SU-DHL-6 (cell line): Measurements from ENCODE around the gene PAAF1.

ENCODE experiments used
- H2AFZ ChIP-seq: fragments of 200-600 bp; sonication (generic); 2 replicates; pipeline ENCODE4 v1.6.1; 2014; ENCODE audit warnings: low read depth, mild to moderate bottlenecking, moderate library complexity, mixed read lengths, antibody characterized with exemption, low read length; ENCODE audit not compliant: severe bottlenecking
- H3F3A ChIP-seq: fragments of 200-600 bp; shearing (Covaris generic); 2 replicates; pipeline ENCODE4 v1.6.0; 2016; ENCODE audit warnings: antibody characterized with exemption, mild to moderate bottlenecking; ENCODE audit not compliant: insufficient read depth
- H3K27ac ChIP-seq: fragments of 200-600 bp; sonication (generic); 2 replicates; pipeline ENCODE4 v1.5.1; 2016; ENCODE audit warnings: low read depth, mild to moderate bottlenecking, low read length, moderate library complexity, mixed read lengths
- H3K27me3 ChIP-seq: fragments of 200-600 bp; sonication (generic), shearing (Covaris generic); 2 replicates; pipeline ENCODE4 v1.6.0; 2014; ENCODE audit warnings: mild to moderate bottlenecking, low read length
- H3K36me3 ChIP-seq: fragments of 200-600 bp; sonication (generic); 2 replicates; pipeline ENCODE4 v1.6.1; 2014; ENCODE audit warnings: mild to moderate bottlenecking, low read length, mixed read lengths
- H3K4me2 ChIP-seq: fragments of 300-600, 200-600 bp; shearing (Covaris generic), sonication (generic); 2 replicates; pipeline ENCODE4 v1.6.0; 2014; ENCODE audit warnings: low read length, low read depth, mild to moderate bottlenecking; ENCODE audit not compliant: poor library complexity, severe bottlenecking
- H3K4me3 ChIP-seq: fragments of 200-600 bp; sonication (generic); 2 replicates; pipeline ENCODE4 v1.5.1; 2014; ENCODE audit warnings: antibody characterized with exemption, low read length, mild to moderate bottlenecking, mixed read lengths; ENCODE audit not compliant: insufficient read depth, poor library complexity, severe bottlenecking
- H3K79me2 ChIP-seq: fragments of 200-600 bp; sonication (generic); 2 replicates; pipeline ENCODE4 v1.6.1; 2014; ENCODE audit warnings: mild to moderate bottlenecking, low read length, moderate library complexity; ENCODE audit not compliant: insufficient read depth
- H3K9ac ChIP-seq: fragments of 200-600 bp; sonication (generic); 2 replicates; pipeline ENCODE4 v1.7.0; 2014; ENCODE audit warnings: mild to moderate bottlenecking, low read length
- H3K9me2 ChIP-seq: fragments of 200-600 bp; sonication (generic); replicated peaks from 2 replicates; pipeline ENCODE4 v1.6.1; 2014; ENCODE audit warnings: low read length; ENCODE audit not compliant: insufficient read depth
- H3K9me3 ChIP-seq: fragments of 200-600 bp; sonication (generic); 2 replicates; pipeline ENCODE4 v1.6.1; 2014; ENCODE audit warnings: low read length, mixed read lengths; ENCODE audit not compliant: insufficient read depth
- H4K20me1 ChIP-seq: fragments of 200-600 bp; sonication (generic); 2 replicates; pipeline ENCODE4 v1.6.1; 2014; ENCODE audit warnings: low read depth, mild to moderate bottlenecking, antibody characterized with exemption, low read length, moderate library complexity, mixed read lengths
- CTCF ChIP-seq: fragments of 200-600 bp; sonication (generic); IDR thresholded peaks from one replicate; pipeline ENCODE4 v1.5.1; 2017; ENCODE audit warnings: antibody characterized with exemption, mild to moderate bottlenecking, low read length, moderate library complexity; ENCODE audit not compliant: insufficient read depth, poor library complexity, severe bottlenecking
- EZH2phosphoT487 ChIP-seq: fragments of 200-600 bp; sonication (generic), shearing (Covaris generic); conservative IDR thresholded peaks from 2 replicates; pipeline ENCODE4 v1.6.1; 2018; ENCODE audit warnings: mild to moderate bottlenecking, antibody characterized with exemption, low read length, moderate library complexity, mixed read lengths

Gene PAAF1

GRCh38 chr11:73946798-73947458, 70.1 kb downstream of the PAAF1 start:
- no peaks in the 10 kb centered on the region for H3K27me3 ChIP-seq
- no peaks in the 10 kb centered on the region for H3F3A ChIP-seq
- no peak overlapping the region for H3K9ac ChIP-seq
- H3K79me2 ChIP-seq: no peaks in the 10 kb centered on the region
- 0 out of 2 replicates have a peak, but pooled peaks cover 1% of the 10 kb centered on the region for H3K9me3 ChIP-seq
- H3K4me2 ChIP-seq: no peak overlapping the region
- no peak overlapping the region for H3K27ac ChIP-seq
- H2AFZ ChIP-seq: no peak overlapping the region
- H3K9me2 ChIP-seq: no peaks in the 10 kb centered on the region
- TF ChIP-seq EZH2phosphoT487 (no peak), CTCF (no peak)
- no peaks in the 10 kb centered on the region for H3K36me3 ChIP-seq
- no peaks in the 10 kb centered on the region for H4K20me1 ChIP-seq
- no peak overlapping the region for H3K4me3 ChIP-seq

- H3K36me3 ChIP-seq: no peaks in the 10 kb centered on the region
- H4K20me1 ChIP-seq: no peaks in the 10 kb centered on the region
- no peak overlapping the region for H2AFZ ChIP-seq
- H3K27ac ChIP-seq: no peak overlapping the region
- H3K9ac ChIP-seq: no peak overlapping the region
- H3K4me2 ChIP-seq: no peak overlapping the region
- TF ChIP-seq EZH2phosphoT487 (no peak), CTCF (no peak)
- no peak overlapping the region for H3K4me3 ChIP-seq
- H3K27me3 ChIP-seq: no peaks in the 10 kb centered on the region
- H3K9me2 ChIP-seq: no peaks in the 10 kb centered on the region
- H3F3A ChIP-seq: no peaks in the 10 kb centered on the region
- no peaks in the 10 kb centered on the region for H3K79me2 ChIP-seq
- H3K9me3 ChIP-seq: no peaks in the 10 kb centered on the region
Observed at GRCh38 chr11:73949246-73949645, 72.4 kb downstream of the PAAF1 start.

GRCh38 chr11:73949912-73950311, 73.1 kb downstream of the PAAF1 start:
- H3K4me2 ChIP-seq: no peak overlapping the region
- H3K9me2 ChIP-seq: no peaks in the 10 kb centered on the region
- no peak overlapping the region for H2AFZ ChIP-seq

More at GRCh38 chr11:73949912-73950311, 73.1 kb downstream of the PAAF1 start:
- Histone ChIP-seq H3K36me3 (no peaks in the 10 kb centered on the region), H3K9me3 (no peaks in the 10 kb centered on the region), H3K27ac (no peak overlapping the region), H3K79me2 (no peaks in the 10 kb centered on the region), H3K9ac (no peak overlapping the region), H3F3A (no peaks in the 10 kb centered on the region), H3K4me3 (no peak overlapping the region), H4K20me1 (no peaks in the 10 kb centered on the region), H3K27me3 (no peaks in the 10 kb centered on the region)
- TF ChIP-seq EZH2phosphoT487 (no peak), CTCF (no peak)
